Measurements from ENCODE around the gene TMEM87B. TPM values are rescaled to one million over a fixed set of nuclear protein-coding genes. Genes with fewer than 3 reads are reported as not detected.

Gene TMEM87B
- total and polyA plus RNA-seq, 2 of the 8 experiments (the other 6 are each of a cell fraction or from before 2014, with no cell fraction given): 7.2 to 9.0 TPM

GRCh38 chr2:112062894-112063293 lies 7.8 kb downstream of the TMEM87B start:
- FAIRE-seq: no peak
- Histone ChIP-seq H3K23ac (ENCODE audit: insufficient read length) (no peak overlapping the region), H3K56ac (replicated peaks; ENCODE audit: insufficient read length, low read depth, low read length) (no peak overlapping the region), H3K79me2 (ENCODE audit: control insufficient read depth in 1 of 2, insufficient read depth in 2 of 2, low read length in 2 of 2) (no peaks in the 10 kb centered on the region), H3K18ac (ENCODE audit: extremely low read depth, low read length) (no peak overlapping the region), H3K27ac (ENCODE audit: low read depth, low read length) (no peak overlapping the region), H2BK12ac (ENCODE audit: low read depth, low read length) (no peak overlapping the region), H3K4me2 (ENCODE audit: insufficient read depth in 1 of 2, low read depth in 2 of 2, low read length in 2 of 2) (no peak overlapping the region), H4K20me1 (replicated peaks in 1 of 2; ENCODE audit: control insufficient read depth in 1 of 2, insufficient read depth in 2 of 2, low read length in 2 of 2) (peaks cover 0 to 2% of the 10 kb centered on the region in 2 experiments), H4K5ac (ENCODE audit: insufficient read length, low read depth, low read length) (no peak overlapping the region), H4K91ac (replicated peaks; ENCODE audit: insufficient read length, low read length) (no peak overlapping the region), H3K4me3 (ENCODE audit: extremely low read depth in 1 of 4, insufficient read depth in 2 of 4, low read depth in 3 of 4, low read length in 4 of 4) (no peak overlapping the region), H2BK20ac (ENCODE audit: low read length) (no peak overlapping the region), H2AK5ac (ENCODE audit: low read depth, low read length) (no peak overlapping the region), H3K4me1 (replicated peaks in 1 of 4; ENCODE audit: control insufficient read depth in 3 of 4, insufficient read depth in 4 of 4, low read length in 3 of 4) (no peaks in the 10 kb centered on the region), H3K9ac (replicated peaks in 1 of 4; ENCODE audit: extremely low read depth in 1 of 4, low read depth in 3 of 4, low read length in 3 of 4) (no peak overlapping the region), H3K14ac (ENCODE audit: insufficient read length) (no peak overlapping the region), H4K8ac (ENCODE audit: extremely low read depth, insufficient read depth, low read length) (no peak overlapping the region), H3K4ac (replicated peaks; ENCODE audit: insufficient read length, low read depth, low read length) (no peak overlapping the region), H2AFZ (ENCODE audit: low read length) (no peak overlapping the region), H3K23me2 (ENCODE audit: low read depth, low read length) (no peaks in the 10 kb centered on the region), H3K36me3 (ENCODE audit: control insufficient read depth in 2 of 4, insufficient read depth in 4 of 4, low read length in 3 of 4) (peaks cover 0 to 12% (median 5%) of the 10 kb centered on the region in 4 experiments; a peak in 4 of 8 replicates), H2BK120ac (replicated peaks; ENCODE audit: low read depth, low read length) (no peak overlapping the region), H3K9me3 (ENCODE audit: insufficient read depth in 2 of 2, low read depth in 1 of 2, low read length in 1 of 2) (no peaks in the 10 kb centered on the region), H3K79me1 (ENCODE audit: low read depth, low read length) (no peaks in the 10 kb centered on the region), H2BK5ac (ENCODE audit: low read depth, low read length) (no peak overlapping the region), H2BK15ac (ENCODE audit: low read length) (no peak overlapping the region), H3K27me3 (replicated peaks in 1 of 4; ENCODE audit: control insufficient read depth in 3 of 4, extremely low read depth in 1 of 4, insufficient read depth in 3 of 4, low read length in 3 of 4) (no peaks in the 10 kb centered on the region)
- POLR2A ChIA-PET (ENCODE audit: partially characterized antibody): no interaction called here
- 70% methylated on average over 1 of the region's 1 CpG; no CpG with 5 or more reads in 1 of the 2 experiments for WGBS, 2 experiments (ENCODE audit: extremely low coverage in 1 of 2, insufficient coverage in 1 of 2, insufficient read length in 1 of 2, insufficient replicate concordance in 2 of 2, low coverage in 1 of 2, low lambda C conversion rate in 2 of 2, missing lambda C conversion rate in 1 of 2)
- CTCF ChIA-PET (ENCODE audit: partially characterized antibody): interaction anchor here (0.7 to 0.9 kb wide), 2 partner anchors 11 to 14 kb away, joined by 3 read pairs; no protein-coding TSS in a partner anchor
- no peak for DNase-seq (ENCODE audit: low read depth in 1 of 2, low spot score in 2 of 2)

Data from H1 (cell line).